Anterior cingulate cortex (tissue), 58 donors: ENCODE results near the gene SCGB1C1.
A peak's percentile ranks its signal among the peaks of the same experiment; 100 is the strongest.
"Not testable (repeated sequence)": the region's sequence is repeated elsewhere in the genome, so short reads cannot be mapped to it uniquely, and the experiment has no call there.

Experiments used
- DNase-seq, 58 donors: peaks; one replicate each; lab custom pipeline; 2025; lab: John Stamatoyannopoulos, UW

SCGB1C1 gene

DNA sequence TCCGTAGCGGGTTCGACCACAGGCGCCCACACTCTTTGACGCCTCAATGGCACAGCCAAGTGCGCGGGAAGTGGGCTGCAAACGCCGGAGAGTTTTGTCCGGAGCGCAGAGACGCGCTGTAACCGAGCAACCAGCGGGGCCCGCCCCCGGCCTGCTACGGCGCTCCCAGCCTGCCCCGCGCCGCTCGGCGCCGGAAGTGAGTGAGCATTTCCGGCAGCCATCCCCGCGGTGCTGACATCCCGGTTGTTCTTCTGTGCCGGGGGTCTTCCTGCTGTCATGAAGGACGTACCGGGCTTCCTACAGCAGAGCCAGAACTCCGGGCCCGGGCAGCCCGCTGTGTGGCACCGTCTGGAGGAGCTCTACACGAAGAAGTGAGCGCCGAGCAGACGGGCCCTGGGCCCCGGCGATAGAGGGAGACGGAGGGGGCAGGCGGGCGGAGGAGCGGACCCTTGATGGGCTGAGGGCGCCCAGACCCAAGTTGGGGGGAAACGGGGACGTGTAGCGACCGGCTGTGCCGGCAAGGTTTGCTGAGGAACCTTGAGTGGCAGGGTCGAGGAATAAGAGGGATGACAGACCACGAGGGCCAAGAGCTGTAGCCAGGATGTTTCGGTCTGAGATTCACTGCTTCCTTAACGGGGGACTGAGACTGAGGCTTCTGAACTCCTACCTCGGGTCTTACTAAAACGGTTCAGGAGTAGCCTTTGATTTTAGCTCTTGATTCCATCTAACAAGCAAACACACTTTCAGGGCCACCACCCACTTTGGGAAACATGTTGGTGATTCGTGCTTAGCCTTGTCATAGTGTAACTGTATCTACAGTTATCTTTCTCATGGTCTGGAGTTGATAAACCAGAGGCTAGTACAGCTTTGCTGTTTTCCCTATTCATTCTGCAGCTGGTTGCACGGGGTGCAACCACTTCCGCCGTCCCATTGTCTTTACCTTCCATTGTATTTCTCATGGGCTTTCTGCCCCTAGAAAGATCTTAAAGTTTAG is 44.2 kb downstream of the SCGB1C1 start, which contains the start of gene PSMD13:
TSS of gene PSMD13 (plus strand) at position 203 of the 994 bp plus-strand sequence. CDS start at position 277, 74 bp downstream.
- DNase-seq: peak in 57 of 58 donors; percentile 31 to 89 (median 78)

- DNase-seq: not testable (repeated sequence)
These were observed 45.5 kb downstream of the SCGB1C1 start for GRCh38 chr11:238346-238745.

DNA sequence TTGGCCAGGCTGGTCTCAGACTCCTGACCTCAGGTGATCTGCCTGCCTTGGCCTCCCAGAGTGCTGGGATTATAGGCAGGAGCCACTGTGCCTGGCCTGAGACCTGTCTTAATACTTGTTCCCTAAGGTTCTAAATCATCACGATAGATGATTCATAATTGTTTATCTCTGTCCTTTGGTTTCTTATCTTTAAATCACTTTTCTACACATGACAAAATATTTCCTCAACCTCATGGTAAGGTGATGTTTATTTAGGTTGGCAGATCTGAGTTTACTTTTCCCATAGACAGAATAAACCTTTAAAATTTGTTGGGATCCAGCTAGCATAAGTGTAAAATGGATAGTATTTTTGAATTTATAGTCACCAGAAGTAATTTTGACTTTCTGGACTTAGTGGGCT is 47.4 kb downstream of the SCGB1C1 start:
- DNase-seq: no peak

- DNase-seq: no peak
These were observed 48.8 kb downstream of the SCGB1C1 start for GRCh38 chr11:241634-242033.
